ENCODE data around the gene MFSD6. TPM values are rescaled to one million over a fixed set of nuclear protein-coding genes. Genes with fewer than 3 reads are reported as not detected.

MFSD6 gene
- total RNA-seq, 1 experiment from 2014 or later = 4.7 TPM

- Mint-ChIP-seq H3K36me3 (no peaks in the 10 kb centered on the region), H3K27me3 (ENCODE audit: low read depth) (no peaks in the 10 kb centered on the region), H3K27ac (no peak overlapping the region), H3K4me1 (no peaks in the 10 kb centered on the region), H3K9me3 (no peaks in the 10 kb centered on the region), H3K4me3 (no peak overlapping the region)
- ATAC-seq = no peak
- peak; percentile 69 for TF ChIP-seq GABPB1 (CRISPR knock-in tag; IDR thresholded peaks at IDR 0.05)
- TF ChIP-seq KAT7 (CRISPR knock-in tag; IDR thresholded peaks at IDR 0.05; ENCODE audit: borderline replicate concordance) = no peak
- POLR2A ChIA-PET = no interaction called here
- CTCF ChIA-PET = interaction anchor here (0.7 to 0.9 kb wide), 2 partner anchors 130 to 418 kb away, joined by 3 read pairs; no protein-coding TSS in a partner anchor
- DNase-seq (ENCODE audit: low spot score) = no peak
These were observed 27.2 kb upstream of the MFSD6 start for GRCh38 chr2:190380962-190381412.

GRCh38 chr2:190382851-190383250, 25.3 kb upstream of the MFSD6 start:
- Mint-ChIP-seq H3K27ac (no peak overlapping the region), H3K36me3 (no peaks in the 10 kb centered on the region), H3K27me3 (ENCODE audit: low read depth) (no peaks in the 10 kb centered on the region), H3K9me3 (0 out of 2 replicates have a peak, but pooled peaks cover 3% of the 10 kb centered on the region), H3K4me1 (no peaks in the 10 kb centered on the region), H3K4me3 (no peak overlapping the region)
- ChIA-PET POLR2A (no interaction called here), CTCF (interaction anchor here (0.6 to 1.7 kb wide), 4 partner anchors 18 to 297 kb away, joined by 3 to 9 read pairs (median 6); no protein-coding TSS in a partner anchor)
- DNase-seq (ENCODE audit: low spot score) = no peak
- TF ChIP-seq NFATC4 (CRISPR knock-in tag; IDR thresholded peaks at IDR 0.05) (no peak), E2F1 (CRISPR knock-in tag; IDR thresholded peaks at IDR 0.05) (no peak), ZBTB43 (CRISPR knock-in tag; IDR thresholded peaks at IDR 0.05) (no peak), MAX (CRISPR knock-in tag; IDR thresholded peaks at IDR 0.05) (no peak), HMGA2 (CRISPR knock-in tag; IDR thresholded peaks at IDR 0.05) (no peak), E2F4 (CRISPR knock-in tag; IDR thresholded peaks at IDR 0.05; ENCODE audit: borderline replicate concordance, low read depth) (no peak), TEAD4 (CRISPR knock-in tag; IDR thresholded peaks at IDR 0.05) (no peak), SMAD3 (CRISPR knock-in tag; IDR thresholded peaks at IDR 0.05; ENCODE audit: borderline replicate concordance) (no peak), IRF1 (CRISPR knock-in tag; IDR thresholded peaks at IDR 0.05) (no peak), EMX1 (CRISPR knock-in tag; IDR thresholded peaks at IDR 0.05) (no peak), CDX4 (CRISPR knock-in tag; IDR thresholded peaks at IDR 0.05; ENCODE audit: borderline replicate concordance) (no peak), ZNF512 (CRISPR knock-in tag; IDR thresholded peaks at IDR 0.05; ENCODE audit: borderline replicate concordance) (no peak), JUN (CRISPR knock-in tag; IDR thresholded peaks at IDR 0.05) (no peak), TEAD1 (CRISPR knock-in tag; IDR thresholded peaks at IDR 0.05) (no peak), FOXJ3 (CRISPR knock-in tag; IDR thresholded peaks at IDR 0.05; ENCODE audit: borderline replicate concordance) (no peak), MXD4 (CRISPR knock-in tag; IDR thresholded peaks at IDR 0.05; ENCODE audit: borderline replicate concordance) (no peak), GRHL2 (CRISPR knock-in tag; IDR thresholded peaks at IDR 0.05; ENCODE audit: insufficient replicate concordance, severe bottlenecking) (no peak), ATF1 (CRISPR knock-in tag; IDR thresholded peaks at IDR 0.05) (no peak)
- peak; percentile 71 for ATAC-seq
